ENCODE measurements around the gene PRR19.
"Not testable (repeated sequence)": the region's sequence is repeated elsewhere in the genome, so short reads cannot be mapped to it uniquely, and the experiment has no call there.

The PRR19 gene

GRCh38 chr19:42325896-42326771 lies 24.2 kb downstream of the PRR19 start:
- peak; percentile 61 for DNase-seq (ENCODE audit: low spot score)

- no peak for DNase-seq (ENCODE audit: low spot score)
Measured at GRCh38 chr19:42326969-42327368, 25.0 kb downstream of the PRR19 start.

DNA sequence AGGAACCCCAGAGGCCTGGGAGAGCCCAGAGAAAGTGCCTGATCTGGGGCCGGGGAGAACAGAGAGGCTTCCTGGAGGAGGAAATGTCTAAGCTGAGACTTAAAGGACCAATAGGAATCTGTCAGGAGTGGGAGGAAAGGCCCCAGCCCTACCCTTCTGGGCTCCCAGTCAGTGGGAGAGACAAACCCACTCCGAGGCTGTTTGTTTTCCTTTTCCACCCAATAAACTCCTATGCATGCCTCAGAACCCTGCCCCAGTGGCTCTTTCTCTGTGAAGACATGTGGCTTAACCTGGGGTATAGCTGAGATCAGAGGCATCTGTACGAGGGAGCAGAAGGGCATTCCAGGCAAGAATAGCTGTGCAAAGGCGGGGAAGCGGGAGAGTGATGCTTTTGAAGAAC lies 25.4 kb downstream of the PRR19 start:
- no peak for DNase-seq (ENCODE audit: low spot score)

- DNase-seq (ENCODE audit: low spot score), result no peak
Measured at GRCh38 chr19:42328106-42328505, 26.2 kb downstream of the PRR19 start.

DNA sequence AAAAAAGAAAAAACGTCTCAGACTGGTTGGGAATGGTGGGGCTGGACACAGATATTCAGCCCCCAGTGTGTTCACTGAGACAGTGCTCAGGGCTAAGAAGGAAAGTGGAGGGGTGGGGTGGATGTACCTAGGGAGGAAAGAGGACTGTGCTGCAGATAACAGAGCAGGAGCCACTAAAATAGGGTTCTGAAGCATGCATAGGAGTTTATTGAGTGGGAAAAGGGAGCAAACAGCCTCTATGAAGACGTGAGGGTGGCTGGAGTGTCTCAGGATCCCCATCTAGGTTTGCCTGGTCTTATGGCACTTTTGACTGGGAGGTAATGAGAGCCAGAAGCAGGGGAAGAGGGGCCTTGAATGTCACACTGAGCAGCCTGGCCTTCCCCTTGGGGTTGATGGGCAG lies 26.9 kb downstream of the PRR19 start:
- no peak for DNase-seq (ENCODE audit: low spot score)

DNA sequence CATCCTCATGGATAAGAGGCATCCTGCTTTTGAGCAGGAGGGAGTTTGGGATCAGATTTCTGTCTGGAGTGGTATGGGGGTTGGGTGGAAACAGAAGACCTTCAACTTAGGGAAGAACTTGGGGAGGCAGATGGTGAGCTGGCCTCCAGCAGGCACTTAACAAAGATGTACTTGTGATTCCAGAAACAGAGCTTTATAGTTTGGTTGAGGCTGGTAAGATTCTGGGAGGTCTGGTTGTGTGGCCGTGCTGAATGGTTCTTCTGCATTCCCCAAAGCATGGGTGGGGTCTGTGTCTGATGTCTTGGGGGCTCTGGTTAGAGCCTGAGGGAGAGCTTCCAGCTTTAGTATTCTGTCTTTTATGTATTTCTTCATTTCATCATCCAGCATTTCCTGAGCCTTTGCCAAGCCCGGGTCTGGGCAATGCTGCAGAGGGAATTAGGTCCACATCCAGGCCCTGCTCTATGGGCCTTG lies 28.3 kb downstream of the PRR19 start:
- no peak for DNase-seq (ENCODE audit: low spot score)

- DNase-seq (ENCODE audit: low spot score), result not testable (repeated sequence)
Measured at GRCh38 chr19:42331333-42331732, 29.4 kb downstream of the PRR19 start.

DNA sequence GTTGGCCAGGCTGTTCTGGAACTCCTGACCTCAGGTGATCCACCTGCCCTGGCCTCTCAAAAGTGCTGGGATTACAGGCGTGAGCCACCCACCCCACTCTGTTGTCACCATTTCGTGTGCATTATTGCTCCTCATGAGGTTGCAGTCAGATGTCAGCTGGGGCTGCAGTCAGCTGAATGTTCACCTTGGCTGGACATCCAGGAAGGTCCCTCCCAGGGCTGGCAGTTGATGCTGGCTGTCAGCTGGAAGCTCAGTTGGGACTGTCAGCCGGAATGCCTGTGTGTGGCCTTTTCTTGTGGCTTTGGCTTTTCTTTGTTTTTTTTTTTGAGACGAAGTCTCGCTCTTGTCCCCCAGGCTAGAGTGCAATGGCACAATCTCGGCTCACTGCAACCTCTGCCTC lies 30.1 kb downstream of the PRR19 start:
- no peak for DNase-seq (ENCODE audit: low spot score)

DNA sequence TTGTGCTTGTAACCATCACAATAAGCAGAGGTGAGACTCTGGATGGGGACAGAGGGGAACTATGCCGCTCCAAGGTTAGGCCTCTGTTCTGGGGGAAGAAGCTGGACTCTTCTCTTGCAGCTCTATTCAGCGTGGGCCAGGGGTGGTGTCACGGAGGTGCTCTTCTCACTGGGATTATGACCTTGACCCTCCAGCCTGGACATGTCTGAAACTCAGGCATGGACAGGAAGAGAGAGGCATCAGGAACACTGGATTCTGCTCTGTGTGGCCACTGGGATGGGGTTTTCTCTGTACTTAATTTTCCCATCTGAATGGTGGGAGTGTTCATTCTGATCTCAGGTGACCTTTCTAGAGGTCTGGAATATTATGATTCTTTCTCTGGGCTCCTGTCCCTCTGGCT lies 31.1 kb downstream of the PRR19 start:
- DNase-seq (ENCODE audit: low spot score), result no peak

DNA sequence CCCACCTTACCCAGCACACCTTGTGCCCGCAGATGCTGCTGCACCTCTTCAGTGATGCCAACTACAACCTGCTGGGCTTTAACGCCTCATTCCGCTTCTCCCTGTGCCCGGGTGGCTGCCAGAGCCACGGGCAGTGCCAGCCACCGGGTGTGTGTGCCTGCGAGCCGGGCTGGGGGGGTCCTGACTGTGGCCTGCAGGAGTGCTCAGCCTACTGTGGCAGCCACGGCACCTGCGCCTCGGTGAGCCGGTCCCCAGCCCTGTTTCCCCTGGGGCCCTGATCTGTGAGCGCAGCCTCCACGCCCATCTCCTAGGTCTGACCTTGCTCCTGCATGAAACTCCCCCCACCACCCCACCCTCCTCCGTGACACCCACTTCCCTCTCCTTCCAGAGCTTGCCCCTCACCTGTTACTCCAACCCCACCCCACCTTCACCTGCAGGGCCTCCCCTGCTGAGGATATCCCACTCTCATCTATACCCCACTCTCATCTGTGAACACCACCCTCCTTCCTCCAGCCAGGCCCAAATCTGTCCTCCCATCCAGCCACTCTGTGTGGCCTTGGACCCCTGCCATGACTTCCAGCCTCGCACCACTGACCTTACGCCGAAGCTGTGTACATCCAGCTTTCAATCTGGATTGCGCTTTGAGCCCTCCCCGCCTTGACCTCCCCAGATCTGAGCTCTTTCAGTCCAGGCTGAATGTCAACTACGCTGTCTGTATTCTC lies 32.2 kb downstream of the PRR19 start:
- no peak for DNase-seq (ENCODE audit: low spot score)

DNA sequence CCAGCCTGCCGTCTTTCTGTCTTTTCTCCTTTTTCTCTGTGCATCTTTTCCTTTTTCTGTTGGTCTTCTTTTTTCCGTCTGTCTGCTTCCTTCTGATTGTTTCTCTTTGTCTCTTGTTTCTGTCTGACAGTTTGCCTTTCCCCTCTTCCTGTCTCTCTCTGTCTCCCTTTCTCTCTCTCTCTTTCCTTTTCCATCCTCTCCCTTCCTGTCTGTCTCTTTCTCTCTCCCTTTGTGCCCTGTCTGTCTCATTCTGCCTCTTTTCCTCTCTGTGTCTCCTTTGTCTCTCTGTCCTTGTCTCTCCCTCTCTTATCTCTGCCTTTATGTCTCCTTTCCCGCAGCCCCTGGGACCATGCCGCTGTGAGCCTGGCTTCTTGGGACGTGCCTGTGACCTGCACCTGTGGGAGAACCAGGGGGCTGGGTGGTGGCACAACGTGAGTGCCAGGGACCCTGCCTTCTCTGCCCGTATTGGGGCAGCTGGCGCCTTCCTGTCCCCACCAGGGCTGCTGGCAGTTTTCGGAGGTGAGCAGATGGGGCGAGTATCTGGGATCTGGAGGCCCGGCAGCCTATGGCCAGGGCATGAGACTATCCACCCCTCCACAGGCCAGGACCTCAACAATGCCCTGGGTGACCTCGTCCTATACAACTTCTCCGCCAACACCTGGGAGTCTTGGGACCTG lies 32.9 kb downstream of the PRR19 start:
- no peak for DNase-seq (ENCODE audit: low spot score)

DNA sequence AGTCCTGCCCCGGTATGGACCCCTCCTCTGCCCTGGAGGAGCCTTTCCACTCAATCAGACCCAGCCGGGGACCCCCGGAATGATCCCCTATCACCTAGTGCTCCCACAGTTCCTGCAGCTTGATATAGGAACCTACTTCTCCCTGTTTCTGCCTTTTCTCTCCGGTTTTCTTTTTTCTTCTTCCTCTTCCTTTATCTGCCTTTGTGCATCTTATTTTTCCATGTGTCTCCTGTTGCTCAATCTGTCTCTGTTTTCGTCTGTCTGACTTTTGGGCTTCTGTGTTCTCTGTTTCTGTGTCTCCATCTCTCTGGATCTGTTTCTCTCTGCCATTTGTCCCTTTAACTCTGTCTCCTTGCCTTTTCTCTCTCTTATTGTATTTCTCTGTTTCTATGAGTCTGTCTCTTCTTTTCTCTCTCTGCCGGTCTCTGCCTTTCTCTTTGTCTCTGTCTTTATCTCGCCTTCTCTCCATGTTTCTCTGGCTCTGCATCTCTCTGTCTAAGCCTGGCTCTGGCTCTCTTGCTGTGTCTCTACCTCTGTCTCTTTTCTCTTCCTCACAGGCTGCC lies 33.5 kb downstream of the PRR19 start:
- DNase-seq (ENCODE audit: low spot score), result no peak

GRCh38 chr19:42335971-42336370 lies 34.0 kb downstream of the PRR19 start:
- DNase-seq (ENCODE audit: low spot score), result no peak

- DNase-seq (ENCODE audit: low spot score), result not testable (repeated sequence)
Measured at GRCh38 chr19:42339126-42339860, 37.4 kb downstream of the PRR19 start.

GRCh38 chr19:42339922-42340321 lies 38.0 kb downstream of the PRR19 start:
- DNase-seq (ENCODE audit: low spot score), result not testable (repeated sequence)

GRCh38 chr19:42343344-42344110 lies 41.6 kb downstream of the PRR19 start:
- no peak for DNase-seq (ENCODE audit: low spot score)

GRCh38 chr19:42344336-42344893 lies 42.5 kb downstream of the PRR19 start:
- no peak for DNase-seq (ENCODE audit: low spot score)

- DNase-seq (ENCODE audit: low spot score), result no peak
Measured at GRCh38 chr19:42345191-42345812, 43.4 kb downstream of the PRR19 start.

GRCh38 chr19:42348211-42348610 lies 46.3 kb downstream of the PRR19 start:
- DNase-seq (ENCODE audit: low spot score), result no peak

Measured in RKO (cell line).